ENCODE measurements around the gene RAB40B. TPM values are rescaled to one million over a fixed set of nuclear protein-coding genes. Genes with fewer than 3 reads are reported as not detected.
"Not testable (repeated sequence)": the region's sequence is repeated elsewhere in the genome, so short reads cannot be mapped to it uniquely, and the experiment has no call there.

Gene RAB40B
- polyA plus RNA-seq, 1 of the 3 experiments (the other 2 are of a cell fraction): 20.7 TPM

DNA sequence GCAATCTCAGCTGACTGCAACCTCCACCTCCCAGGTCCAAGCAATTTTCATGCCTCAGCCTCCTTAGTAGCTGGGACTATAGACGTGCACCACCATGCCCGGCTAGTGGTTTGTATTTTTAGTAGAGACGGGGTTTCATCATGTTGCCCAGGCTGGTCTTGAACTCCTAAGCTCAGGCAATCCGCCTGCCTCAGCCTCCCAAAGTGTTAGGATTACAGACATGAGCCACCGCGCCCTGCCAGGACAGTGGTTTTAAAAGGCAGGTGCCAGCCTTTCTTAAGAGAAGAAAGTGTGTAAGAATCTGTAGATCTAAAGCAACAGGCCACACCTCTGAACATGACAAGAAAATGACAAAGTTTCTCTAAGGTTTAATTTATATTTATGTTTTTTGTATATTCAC lies 43.9 kb downstream of the RAB40B start:
- CTCF ChIA-PET; H3K4me1 ChIP-seq (ENCODE audit: control insufficient read depth in 1 of 2, insufficient read depth in 2 of 2, low read depth in 1 of 2, low read length in 1 of 2); H3K9me2 ChIP-seq; H2AFZ ChIP-seq (ENCODE audit: low read depth); H3K27me3 ChIP-seq (ENCODE audit: insufficient read depth); H3F3A ChIP-seq (replicated peaks; ENCODE audit: insufficient read depth); DNase-seq; H3K4me3 ChIP-seq (ENCODE audit: low read depth in 2 of 2, low read length in 1 of 2); H3K27ac ChIP-seq (ENCODE audit: low read depth in 2 of 2, low read length in 1 of 2); H4K20me1 ChIP-seq (ENCODE audit: insufficient read depth); H3K36me3 ChIP-seq (replicated peaks in 1 of 2; ENCODE audit: control insufficient read depth in 1 of 2, insufficient read depth in 2 of 2, low read length in 1 of 2); H3K79me2 ChIP-seq (ENCODE audit: insufficient read depth); H3K9me3 ChIP-seq; H3K9ac ChIP-seq; POLR2A ChIA-PET; H3K4me2 ChIP-seq: not testable (repeated sequence)
- WGBS (ENCODE audit: low lambda C conversion rate): 88% methylated on average over 4 of the region's 6 CpGs

DNA sequence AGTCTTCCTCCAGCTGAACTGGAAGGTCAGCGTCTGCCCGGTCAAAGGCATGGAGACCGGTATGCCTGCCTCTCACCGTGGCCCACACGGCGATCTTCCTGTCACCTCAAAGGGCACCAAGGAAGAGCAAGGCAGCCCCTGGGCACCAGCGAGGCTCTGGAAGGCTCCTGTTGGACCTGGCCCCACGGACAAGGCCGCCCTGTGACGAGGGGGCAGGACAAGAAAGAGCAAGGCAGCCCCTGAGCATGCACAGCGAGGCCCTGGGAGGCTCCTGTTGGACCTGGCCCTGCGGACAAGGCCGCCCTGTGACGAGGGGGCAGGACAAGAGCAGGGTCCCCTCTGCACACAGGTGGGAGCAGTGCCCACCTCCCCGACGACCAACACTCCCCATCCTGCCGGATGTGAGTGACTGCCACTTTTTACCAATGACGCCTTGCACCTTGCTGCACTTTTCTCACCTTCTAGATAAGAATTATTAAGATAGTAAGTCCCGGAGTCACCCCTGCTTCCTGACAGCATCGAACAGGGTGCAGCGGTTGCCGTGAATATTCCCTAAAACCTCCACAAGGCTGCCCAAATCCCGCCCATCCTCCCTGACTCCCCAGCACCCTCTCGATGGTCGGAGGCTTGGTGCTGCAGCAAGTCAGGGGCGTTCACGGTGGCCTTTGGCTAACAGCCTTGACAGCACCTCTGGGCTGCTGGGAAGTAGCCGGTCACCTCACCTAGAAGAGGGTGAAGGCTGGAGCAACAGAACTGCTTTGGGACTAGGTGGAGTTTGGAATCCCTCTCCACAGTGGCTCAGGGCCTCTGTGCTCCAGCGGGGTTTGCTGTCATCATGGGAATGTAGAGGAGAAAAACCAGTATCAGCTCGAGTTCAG lies 44.6 kb downstream of the RAB40B start:
- Histone ChIP-seq H3K9ac (no peak overlapping the region), H3F3A (replicated peaks; ENCODE audit: insufficient read depth) (peaks cover 7% of the 10 kb centered on the region), H3K4me3 (ENCODE audit: low read depth in 2 of 2, low read length in 1 of 2) (no peak overlapping the region), H3K36me3 (replicated peaks in 1 of 2; ENCODE audit: control insufficient read depth in 1 of 2, insufficient read depth in 2 of 2, low read length in 1 of 2) (no peaks in the 10 kb centered on the region), H3K27me3 (ENCODE audit: insufficient read depth) (no peaks in the 10 kb centered on the region), H3K4me1 (ENCODE audit: control insufficient read depth in 1 of 2, insufficient read depth in 2 of 2, low read depth in 1 of 2, low read length in 1 of 2) (peaks cover 0 to 6% of the 10 kb centered on the region in 2 experiments; a peak in 1 of 4 replicates), H3K9me2 (no peaks in the 10 kb centered on the region), H3K79me2 (ENCODE audit: insufficient read depth) (no peaks in the 10 kb centered on the region), H4K20me1 (ENCODE audit: insufficient read depth) (no peaks in the 10 kb centered on the region), H3K9me3 (no peaks in the 10 kb centered on the region), H3K27ac (ENCODE audit: low read depth in 2 of 2, low read length in 1 of 2) (no peak overlapping the region), H2AFZ (ENCODE audit: low read depth) (no peak overlapping the region), H3K4me2 (no peak overlapping the region)
- ChIA-PET CTCF (no interaction called here), POLR2A (no interaction called here)
- WGBS (ENCODE audit: low lambda C conversion rate): 89% methylated on average over 23 of the region's 30 CpGs
- no peak for DNase-seq
- TF ChIP-seq, protein P1, sequence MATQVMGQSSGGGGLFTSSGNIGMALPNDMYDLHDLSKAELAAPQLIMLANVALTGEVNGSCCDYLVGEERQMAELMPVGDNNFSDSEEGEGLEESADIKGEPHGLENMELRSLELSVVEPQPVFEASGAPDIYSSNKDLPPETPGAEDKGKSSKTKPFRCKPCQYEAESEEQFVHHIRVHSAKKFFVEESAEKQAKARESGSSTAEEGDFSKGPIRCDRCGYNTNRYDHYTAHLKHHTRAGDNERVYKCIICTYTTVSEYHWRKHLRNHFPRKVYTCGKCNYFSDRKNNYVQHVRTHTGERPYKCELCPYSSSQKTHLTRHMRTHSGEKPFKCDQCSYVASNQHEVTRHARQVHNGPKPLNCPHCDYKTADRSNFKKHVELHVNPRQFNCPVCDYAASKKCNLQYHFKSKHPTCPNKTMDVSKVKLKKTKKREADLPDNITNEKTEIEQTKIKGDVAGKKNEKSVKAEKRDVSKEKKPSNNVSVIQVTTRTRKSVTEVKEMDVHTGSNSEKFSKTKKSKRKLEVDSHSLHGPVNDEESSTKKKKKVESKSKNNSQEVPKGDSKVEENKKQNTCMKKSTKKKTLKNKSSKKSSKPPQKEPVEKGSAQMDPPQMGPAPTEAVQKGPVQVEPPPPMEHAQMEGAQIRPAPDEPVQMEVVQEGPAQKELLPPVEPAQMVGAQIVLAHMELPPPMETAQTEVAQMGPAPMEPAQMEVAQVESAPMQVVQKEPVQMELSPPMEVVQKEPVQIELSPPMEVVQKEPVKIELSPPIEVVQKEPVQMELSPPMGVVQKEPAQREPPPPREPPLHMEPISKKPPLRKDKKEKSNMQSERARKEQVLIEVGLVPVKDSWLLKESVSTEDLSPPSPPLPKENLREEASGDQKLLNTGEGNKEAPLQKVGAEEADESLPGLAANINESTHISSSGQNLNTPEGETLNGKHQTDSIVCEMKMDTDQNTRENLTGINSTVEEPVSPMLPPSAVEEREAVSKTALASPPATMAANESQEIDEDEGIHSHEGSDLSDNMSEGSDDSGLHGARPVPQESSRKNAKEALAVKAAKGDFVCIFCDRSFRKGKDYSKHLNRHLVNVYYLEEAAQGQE (IDR thresholded peaks at IDR 0.05; ENCODE audit: low read depth, low read length): no peak
- TF ChIP-seq GATA2 (CRISPR knock-in tag; IDR thresholded peaks at IDR 0.05) (no peak), NFIC (IDR thresholded peaks at IDR 0.05; ENCODE audit: borderline replicate concordance) (no peak), RCOR1 (IDR thresholded peaks at IDR 0.05; ENCODE audit: low read length) (no peak), SIN3A (IDR thresholded peaks at IDR 0.05; ENCODE audit: borderline replicate concordance, low read depth, low read length) (no peak), EZH2phosphoT487 (IDR thresholded peaks at IDR 0.05; ENCODE audit: borderline replicate concordance, low read depth) (no peak), EP300 (IDR thresholded peaks at IDR 0.05; ENCODE audit: borderline replicate concordance in 1 of 2, low read depth in 1 of 2, low read length in 1 of 2) (no peak), TCF12 (IDR thresholded peaks at IDR 0.05) (no peak), FOSL2 (IDR thresholded peaks at IDR 0.05; ENCODE audit: borderline replicate concordance, low read depth) (no peak), RXRA (IDR thresholded peaks at IDR 0.05; ENCODE audit: borderline replicate concordance, low read depth) (no peak), MEF2A (IDR thresholded peaks at IDR 0.05; ENCODE audit: borderline replicate concordance, low read depth) (no peak), NRF1 (IDR thresholded peaks at IDR 0.05; ENCODE audit: low read depth, low read length) (no peak), ELF1 (IDR thresholded peaks at IDR 0.05) (no peak), FOXM1 (IDR thresholded peaks at IDR 0.05; ENCODE audit: low read depth) (no peak), POLR2AphosphoS5 (IDR thresholded peaks at IDR 0.05; ENCODE audit: low read depth, low read length) (no peak)
- TF ChIP-seq, protein P2, sequence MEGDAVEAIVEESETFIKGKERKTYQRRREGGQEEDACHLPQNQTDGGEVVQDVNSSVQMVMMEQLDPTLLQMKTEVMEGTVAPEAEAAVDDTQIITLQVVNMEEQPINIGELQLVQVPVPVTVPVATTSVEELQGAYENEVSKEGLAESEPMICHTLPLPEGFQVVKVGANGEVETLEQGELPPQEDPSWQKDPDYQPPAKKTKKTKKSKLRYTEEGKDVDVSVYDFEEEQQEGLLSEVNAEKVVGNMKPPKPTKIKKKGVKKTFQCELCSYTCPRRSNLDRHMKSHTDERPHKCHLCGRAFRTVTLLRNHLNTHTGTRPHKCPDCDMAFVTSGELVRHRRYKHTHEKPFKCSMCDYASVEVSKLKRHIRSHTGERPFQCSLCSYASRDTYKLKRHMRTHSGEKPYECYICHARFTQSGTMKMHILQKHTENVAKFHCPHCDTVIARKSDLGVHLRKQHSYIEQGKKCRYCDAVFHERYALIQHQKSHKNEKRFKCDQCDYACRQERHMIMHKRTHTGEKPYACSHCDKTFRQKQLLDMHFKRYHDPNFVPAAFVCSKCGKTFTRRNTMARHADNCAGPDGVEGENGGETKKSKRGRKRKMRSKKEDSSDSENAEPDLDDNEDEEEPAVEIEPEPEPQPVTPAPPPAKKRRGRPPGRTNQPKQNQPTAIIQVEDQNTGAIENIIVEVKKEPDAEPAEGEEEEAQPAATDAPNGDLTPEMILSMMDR (IDR thresholded peaks at IDR 0.05): no peak
- TF ChIP-seq, protein P3, sequence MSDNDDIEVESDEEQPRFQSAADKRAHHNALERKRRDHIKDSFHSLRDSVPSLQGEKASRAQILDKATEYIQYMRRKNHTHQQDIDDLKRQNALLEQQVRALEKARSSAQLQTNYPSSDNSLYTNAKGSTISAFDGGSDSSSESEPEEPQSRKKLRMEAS (IDR thresholded peaks at IDR 0.05; ENCODE audit: low read depth): no peak
- TF ChIP-seq, protein P4, sequence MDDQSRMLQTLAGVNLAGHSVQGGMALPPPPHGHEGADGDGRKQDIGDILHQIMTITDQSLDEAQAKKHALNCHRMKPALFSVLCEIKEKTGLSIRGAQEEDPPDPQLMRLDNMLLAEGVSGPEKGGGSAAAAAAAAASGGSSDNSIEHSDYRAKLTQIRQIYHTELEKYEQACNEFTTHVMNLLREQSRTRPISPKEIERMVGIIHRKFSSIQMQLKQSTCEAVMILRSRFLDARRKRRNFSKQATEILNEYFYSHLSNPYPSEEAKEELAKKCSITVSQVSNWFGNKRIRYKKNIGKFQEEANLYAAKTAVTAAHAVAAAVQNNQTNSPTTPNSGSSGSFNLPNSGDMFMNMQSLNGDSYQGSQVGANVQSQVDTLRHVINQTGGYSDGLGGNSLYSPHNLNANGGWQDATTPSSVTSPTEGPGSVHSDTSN (IDR thresholded peaks at IDR 0.05): no peak
- TF ChIP-seq, protein P5, sequence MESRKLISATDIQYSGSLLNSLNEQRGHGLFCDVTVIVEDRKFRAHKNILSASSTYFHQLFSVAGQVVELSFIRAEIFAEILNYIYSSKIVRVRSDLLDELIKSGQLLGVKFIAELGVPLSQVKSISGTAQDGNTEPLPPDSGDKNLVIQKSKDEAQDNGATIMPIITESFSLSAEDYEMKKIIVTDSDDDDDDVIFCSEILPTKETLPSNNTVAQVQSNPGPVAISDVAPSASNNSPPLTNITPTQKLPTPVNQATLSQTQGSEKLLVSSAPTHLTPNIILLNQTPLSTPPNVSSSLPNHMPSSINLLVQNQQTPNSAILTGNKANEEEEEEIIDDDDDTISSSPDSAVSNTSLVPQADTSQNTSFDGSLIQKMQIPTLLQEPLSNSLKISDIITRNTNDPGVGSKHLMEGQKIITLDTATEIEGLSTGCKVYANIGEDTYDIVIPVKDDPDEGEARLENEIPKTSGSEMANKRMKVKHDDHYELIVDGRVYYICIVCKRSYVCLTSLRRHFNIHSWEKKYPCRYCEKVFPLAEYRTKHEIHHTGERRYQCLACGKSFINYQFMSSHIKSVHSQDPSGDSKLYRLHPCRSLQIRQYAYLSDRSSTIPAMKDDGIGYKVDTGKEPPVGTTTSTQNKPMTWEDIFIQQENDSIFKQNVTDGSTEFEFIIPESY (IDR thresholded peaks at IDR 0.05; ENCODE audit: borderline replicate concordance, low read depth): no peak
